ENCODE results near the gene NFIA.

DNA sequence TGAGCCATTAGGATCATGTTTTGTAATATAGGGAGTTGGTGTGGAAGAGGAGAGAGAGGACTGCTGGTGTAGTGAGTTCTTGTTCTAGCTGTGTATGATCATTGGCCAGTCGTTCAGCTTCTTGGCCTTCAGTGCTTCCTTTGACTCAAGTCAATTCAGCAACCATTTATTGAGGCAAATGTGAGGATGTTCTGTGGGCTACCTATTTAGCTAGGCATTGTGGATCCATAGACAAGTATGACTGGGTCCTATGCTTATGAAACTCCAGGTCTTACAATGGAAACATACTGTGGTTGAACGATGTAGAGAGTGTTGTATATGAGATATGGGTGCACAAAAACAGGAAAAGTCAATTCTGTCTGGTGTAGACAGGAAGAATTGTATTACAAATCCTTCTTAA, 41.7 kb downstream of the NFIA start:
- TF ChIP-seq, protein P1, sequence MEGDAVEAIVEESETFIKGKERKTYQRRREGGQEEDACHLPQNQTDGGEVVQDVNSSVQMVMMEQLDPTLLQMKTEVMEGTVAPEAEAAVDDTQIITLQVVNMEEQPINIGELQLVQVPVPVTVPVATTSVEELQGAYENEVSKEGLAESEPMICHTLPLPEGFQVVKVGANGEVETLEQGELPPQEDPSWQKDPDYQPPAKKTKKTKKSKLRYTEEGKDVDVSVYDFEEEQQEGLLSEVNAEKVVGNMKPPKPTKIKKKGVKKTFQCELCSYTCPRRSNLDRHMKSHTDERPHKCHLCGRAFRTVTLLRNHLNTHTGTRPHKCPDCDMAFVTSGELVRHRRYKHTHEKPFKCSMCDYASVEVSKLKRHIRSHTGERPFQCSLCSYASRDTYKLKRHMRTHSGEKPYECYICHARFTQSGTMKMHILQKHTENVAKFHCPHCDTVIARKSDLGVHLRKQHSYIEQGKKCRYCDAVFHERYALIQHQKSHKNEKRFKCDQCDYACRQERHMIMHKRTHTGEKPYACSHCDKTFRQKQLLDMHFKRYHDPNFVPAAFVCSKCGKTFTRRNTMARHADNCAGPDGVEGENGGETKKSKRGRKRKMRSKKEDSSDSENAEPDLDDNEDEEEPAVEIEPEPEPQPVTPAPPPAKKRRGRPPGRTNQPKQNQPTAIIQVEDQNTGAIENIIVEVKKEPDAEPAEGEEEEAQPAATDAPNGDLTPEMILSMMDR (IDR thresholded peaks at IDR 0.05): no peak
- TF ChIP-seq POLR2A (IDR thresholded peaks at IDR 0.05): no peak

All from Peyer's patch (tissue), 4 donors.